WERI-Rb-1 (cell line): Measurements from ENCODE around the gene LMNA.

Source experiments
- DNase-seq: peaks from one replicate; pipeline ENCODE4 v3.0.0-alpha.2; 2020
- H3K27ac ChIP-seq: fragments of 250-450 bp; sonication (Bioruptor Pico); 2 replicates; pipeline ENCODE4 v1.5.1; 2020; ENCODE audit warnings: mild to moderate bottlenecking, moderate library complexity
- H3K27me3 ChIP-seq: fragments of 250-450 bp; sonication (Bioruptor Pico); 2 replicates; pipeline ENCODE4 v1.5.1; 2021; ENCODE audit warnings: mild to moderate bottlenecking, low read depth, moderate library complexity; ENCODE audit not compliant: insufficient read depth, severe bottlenecking
- H3K36me3 ChIP-seq: fragments of 250-450 bp; sonication (Bioruptor Pico); 2 replicates; pipeline ENCODE4 v1.5.1; 2020; ENCODE audit warnings: mild to moderate bottlenecking, moderate library complexity
- H3K4me3 ChIP-seq: 2 replicates; pipeline ENCODE4 v1.5.1; 2011; ENCODE audit warnings: low read depth, mild to moderate bottlenecking, control low read depth, low read length
- H3K9me3 ChIP-seq: fragments of 250-450 bp; sonication (Bioruptor Pico); 2 replicates; pipeline ENCODE4 v1.5.1; 2021; ENCODE audit warnings: mild to moderate bottlenecking, moderate library complexity; ENCODE audit not compliant: severe bottlenecking
- TF ChIP-seq, protein P1 (sequence below): IDR thresholded peaks from 2 replicates; pipeline ENCODE4 v1.5.1; 2011; ENCODE audit warnings: low read depth, mild to moderate bottlenecking, control low read depth, inconsistent platforms, low read length

The LMNA gene

GRCh38 chr1:156083800-156084790 lies 30.4 kb upstream of the LMNA start:
- Histone ChIP-seq H3K27ac (peak overlapping the region; percentile 89), H3K4me3 (peak overlapping the region; percentile 70), H3K9me3 (no peaks in the 10 kb centered on the region), H3K27me3 (no peaks in the 10 kb centered on the region), H3K36me3 (peaks cover 39% of the 10 kb centered on the region)
- TF ChIP-seq, protein P1, sequence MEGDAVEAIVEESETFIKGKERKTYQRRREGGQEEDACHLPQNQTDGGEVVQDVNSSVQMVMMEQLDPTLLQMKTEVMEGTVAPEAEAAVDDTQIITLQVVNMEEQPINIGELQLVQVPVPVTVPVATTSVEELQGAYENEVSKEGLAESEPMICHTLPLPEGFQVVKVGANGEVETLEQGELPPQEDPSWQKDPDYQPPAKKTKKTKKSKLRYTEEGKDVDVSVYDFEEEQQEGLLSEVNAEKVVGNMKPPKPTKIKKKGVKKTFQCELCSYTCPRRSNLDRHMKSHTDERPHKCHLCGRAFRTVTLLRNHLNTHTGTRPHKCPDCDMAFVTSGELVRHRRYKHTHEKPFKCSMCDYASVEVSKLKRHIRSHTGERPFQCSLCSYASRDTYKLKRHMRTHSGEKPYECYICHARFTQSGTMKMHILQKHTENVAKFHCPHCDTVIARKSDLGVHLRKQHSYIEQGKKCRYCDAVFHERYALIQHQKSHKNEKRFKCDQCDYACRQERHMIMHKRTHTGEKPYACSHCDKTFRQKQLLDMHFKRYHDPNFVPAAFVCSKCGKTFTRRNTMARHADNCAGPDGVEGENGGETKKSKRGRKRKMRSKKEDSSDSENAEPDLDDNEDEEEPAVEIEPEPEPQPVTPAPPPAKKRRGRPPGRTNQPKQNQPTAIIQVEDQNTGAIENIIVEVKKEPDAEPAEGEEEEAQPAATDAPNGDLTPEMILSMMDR = no peak
- DNase-seq = no peak

DNA sequence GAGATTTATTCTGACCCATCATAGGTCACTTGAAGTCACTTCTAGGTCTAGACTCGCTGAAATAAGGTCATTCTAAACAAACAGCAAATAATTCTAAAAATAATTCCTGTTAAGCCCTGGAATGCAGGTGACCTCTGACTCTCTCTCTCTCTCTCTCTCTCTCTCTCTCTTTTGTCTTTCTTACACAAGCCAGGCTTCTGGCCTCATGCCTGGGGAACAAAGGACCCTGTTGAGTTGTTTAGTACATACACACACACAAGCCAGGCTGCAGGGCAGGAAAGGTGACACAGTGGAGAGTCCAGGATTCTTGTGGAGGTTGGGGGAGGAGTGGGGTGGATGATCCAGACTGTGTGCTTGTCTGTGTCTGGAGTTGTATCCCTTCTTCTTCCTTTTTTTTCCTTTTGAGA lies 28.3 kb upstream of the LMNA start:
- no peak for DNase-seq
- Histone ChIP-seq H3K36me3 (peaks cover 42% of the 10 kb centered on the region), H3K9me3 (no peaks in the 10 kb centered on the region), H3K27me3 (no peaks in the 10 kb centered on the region), H3K4me3 (no peak overlapping the region), H3K27ac (peak overlapping the region; percentile 52)
- TF ChIP-seq, protein P1 = no peak

DNA sequence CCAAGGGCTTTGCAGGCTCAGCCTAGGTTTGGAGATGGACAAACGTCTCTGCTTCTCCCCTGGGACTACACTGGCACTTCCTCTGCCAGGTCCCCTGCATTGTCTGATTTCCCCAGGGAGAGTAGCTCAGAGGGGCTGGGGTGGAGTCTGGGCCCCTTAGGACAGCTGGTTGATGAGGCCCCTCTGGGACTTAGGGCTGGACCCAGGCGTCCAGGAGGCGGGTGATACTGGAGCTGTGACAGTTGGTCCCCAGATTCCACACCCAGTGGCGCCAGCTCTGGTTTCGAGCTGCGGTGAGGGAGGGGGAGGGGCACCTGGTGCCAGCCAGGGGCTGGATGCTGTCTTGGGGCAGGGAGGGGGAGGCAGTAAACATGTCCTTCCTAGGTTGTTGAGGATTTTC lies 24.8 kb upstream of the LMNA start:
- Histone ChIP-seq H3K4me3 (no peak overlapping the region), H3K9me3 (no peaks in the 10 kb centered on the region), H3K27ac (peak overlapping the region; percentile 81), H3K36me3 (peaks cover 67% of the 10 kb centered on the region), H3K27me3 (no peaks in the 10 kb centered on the region)
- TF ChIP-seq, protein P1 = no peak
- DNase-seq = peak; percentile 89

- peak overlapping the region; percentile 81 for H3K27ac ChIP-seq
- DNase-seq = no peak
These were observed 24.2 kb upstream of the LMNA start for GRCh38 chr1:156090138-156090839.

DNA sequence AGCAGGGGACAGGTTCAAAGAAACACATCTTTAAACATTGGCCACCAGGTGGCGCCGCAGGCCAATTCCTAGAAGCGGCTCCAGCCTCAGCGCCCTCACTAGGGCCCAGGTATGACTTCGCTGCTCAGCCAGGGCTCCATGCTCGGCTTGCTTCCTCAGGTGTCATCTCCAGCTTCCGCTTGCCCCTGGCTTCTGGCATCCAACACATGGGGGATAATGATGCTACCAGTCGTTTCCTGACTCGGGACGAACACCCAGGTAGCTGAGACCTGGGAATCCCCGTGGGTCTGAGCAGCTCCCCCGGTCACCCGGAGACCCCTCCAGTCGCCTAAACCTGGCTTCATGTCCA lies 23.7 kb upstream of the LMNA start:
- Histone ChIP-seq H3K4me3 (no peak overlapping the region), H3K27ac (peak overlapping the region; percentile 81), H3K36me3 (peaks cover 63% of the 10 kb centered on the region), H3K9me3 (no peaks in the 10 kb centered on the region), H3K27me3 (no peaks in the 10 kb centered on the region)
- TF ChIP-seq, protein P1 = peak; percentile 98
- peak; percentile 96 for DNase-seq

More at GRCh38 chr1:156090138-156090839, 24.2 kb upstream of the LMNA start:
- TF ChIP-seq, protein P1 = no peak
- Histone ChIP-seq H3K36me3 (peaks cover 64% of the 10 kb centered on the region), H3K9me3 (no peaks in the 10 kb centered on the region), H3K4me3 (no peak overlapping the region), H3K27me3 (no peaks in the 10 kb centered on the region)
